Breast epithelium (tissue), 4 donors: Measurements from ENCODE around the gene RAPGEF4. TPM values are rescaled to one million over a fixed set of nuclear protein-coding genes. Genes with fewer than 3 reads are reported as not detected.

Experiments
- DNase-seq, 2 donors: peaks; one replicate each; pipeline ENCODE4 v3.0.0-alpha.2; 2019; ENCODE audit warnings: low spot score in 2 of 2
- H3K27ac ChIP-seq, 2 donors: fragments of 200-600 bp; sonication (generic) in 1 of 2; one replicate each; pipeline ENCODE4 v1.5.1; 2016 to 2019; ENCODE audit warnings: mild to moderate bottlenecking in 1 of 2
- H3K27me3 ChIP-seq, 2 donors: fragments of 200-600 bp; sonication (generic) in 1 of 2; one replicate each; pipeline versions ENCODE4 v1.5.1 to v1.6.0; 2017 to 2019; ENCODE audit warnings: control low read depth in 1 of 2, mild to moderate bottlenecking in 1 of 2
- H3K36me3 ChIP-seq: fragments of 200-600 bp; one replicate; pipeline ENCODE4 v1.5.1; 2019
- H3K4me1 ChIP-seq, 2 donors: fragments of 200-600 bp; sonication (generic); one replicate each; pipeline ENCODE4 v1.5.1; 2016 to 2019; ENCODE audit warnings: control low read depth in 1 of 2
- H3K4me3 ChIP-seq, 3 donors: fragments of 200-600 bp; sonication (generic); 1 replicate in 2 of 3; 2 replicates in 1 of 3; pipeline ENCODE4 v1.5.1; 2016 to 2019; ENCODE audit warnings: mild to moderate bottlenecking in 3 of 3, moderate library complexity in 2 of 3
- H3K9me3 ChIP-seq, 2 donors: fragments of 200-600 bp; sonication (generic) in 1 of 2; one replicate each; pipeline ENCODE4 v1.5.1; 2016 to 2019; ENCODE audit warnings: control low read depth in 1 of 2
- POLR2A ChIP-seq: fragments of 450-650 bp; IDR thresholded peaks from one replicate; pipeline ENCODE4 v1.6.1; 2016; ENCODE audit warnings: antibody characterized with exemption, mild to moderate bottlenecking, moderate library complexity
- POLR2AphosphoS5 ChIP-seq, 3 donors: sonication (generic); formaldehyde crosslinking; IDR thresholded peaks; one replicate each; pipeline ENCODE4 v1.6.1; 2017; ENCODE audit warnings: antibody characterized with exemption in 3 of 3
- intact Hi-C: fragments of 100-400 bp; cut with DNase I; formaldehyde crosslinking; loops from one replicate; pipeline ENCODE4 v1.15.1; 2023; ENCODE audit warnings: low total_unique reads
- total RNA-seq, 3 donors: library from RNA; depleted of rRNA; stranded (reverse); fragments of >200 nt; gene quantifications; one replicate each; pipeline ENCODE4 v1.1.0, GENCODE V29; 2016
- TF ChIP-seq, protein P1 (sequence below), 3 donors: fragments of 450-650 bp; IDR thresholded peaks; one replicate each; pipeline ENCODE4 v1.5.1; 2016 to 2017; ENCODE audit warnings: antibody characterized with exemption in 3 of 3, mild to moderate bottlenecking in 3 of 3, moderate library complexity in 3 of 3

RAPGEF4 gene
- total RNA-seq, 3 donors from 2014 or later: 7.7 to 12.8 (median 11.6) TPM

- TF ChIP-seq POLR2AphosphoS5 (IDR thresholded peaks at IDR 0.05) (no peak), POLR2A (no peak)
- TF ChIP-seq, protein P1, sequence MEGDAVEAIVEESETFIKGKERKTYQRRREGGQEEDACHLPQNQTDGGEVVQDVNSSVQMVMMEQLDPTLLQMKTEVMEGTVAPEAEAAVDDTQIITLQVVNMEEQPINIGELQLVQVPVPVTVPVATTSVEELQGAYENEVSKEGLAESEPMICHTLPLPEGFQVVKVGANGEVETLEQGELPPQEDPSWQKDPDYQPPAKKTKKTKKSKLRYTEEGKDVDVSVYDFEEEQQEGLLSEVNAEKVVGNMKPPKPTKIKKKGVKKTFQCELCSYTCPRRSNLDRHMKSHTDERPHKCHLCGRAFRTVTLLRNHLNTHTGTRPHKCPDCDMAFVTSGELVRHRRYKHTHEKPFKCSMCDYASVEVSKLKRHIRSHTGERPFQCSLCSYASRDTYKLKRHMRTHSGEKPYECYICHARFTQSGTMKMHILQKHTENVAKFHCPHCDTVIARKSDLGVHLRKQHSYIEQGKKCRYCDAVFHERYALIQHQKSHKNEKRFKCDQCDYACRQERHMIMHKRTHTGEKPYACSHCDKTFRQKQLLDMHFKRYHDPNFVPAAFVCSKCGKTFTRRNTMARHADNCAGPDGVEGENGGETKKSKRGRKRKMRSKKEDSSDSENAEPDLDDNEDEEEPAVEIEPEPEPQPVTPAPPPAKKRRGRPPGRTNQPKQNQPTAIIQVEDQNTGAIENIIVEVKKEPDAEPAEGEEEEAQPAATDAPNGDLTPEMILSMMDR (IDR thresholded peaks at IDR 0.05): no peak
- no peaks in the 10 kb centered on the region for H3K9me3 ChIP-seq
- H3K27ac ChIP-seq: peak overlapping the region; percentile 13 to 23
- intact Hi-C loops: no loop called here
- no peaks in the 10 kb centered on the region for H3K4me1 ChIP-seq
- no peak overlapping the region for H3K4me3 ChIP-seq
- no peaks in the 10 kb centered on the region for H3K27me3 ChIP-seq
- DNase-seq: no peak
- no peaks in the 10 kb centered on the region for H3K36me3 ChIP-seq
These were observed 323.6 kb downstream of the RAPGEF4 start for GRCh38 chr2:173059292-173059691.

DNA sequence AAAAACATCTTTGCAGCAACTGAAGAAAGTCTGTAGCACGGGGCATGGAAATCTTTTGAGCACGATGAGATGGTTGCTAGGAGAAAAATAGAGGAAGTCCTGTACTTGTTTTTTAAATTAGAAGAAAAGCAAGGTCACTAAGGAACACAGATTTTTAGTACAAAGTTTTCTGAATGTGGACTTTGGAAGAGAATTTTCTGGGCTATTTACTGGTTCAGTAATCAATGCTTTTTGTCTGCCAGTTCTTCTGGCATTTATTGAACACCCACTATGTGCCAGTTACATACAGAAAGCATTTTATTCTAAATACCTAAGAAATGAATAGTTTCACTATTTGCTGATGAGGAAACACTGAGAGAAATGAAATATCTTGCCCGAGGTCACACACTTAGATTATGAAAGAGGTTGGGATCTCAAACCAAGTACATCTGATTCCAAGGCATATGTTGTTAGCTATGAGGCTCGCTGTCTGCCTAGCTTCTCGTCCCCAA lies 324.4 kb downstream of the RAPGEF4 start:
- intact Hi-C loops: no loop called here
- no peak for DNase-seq
- Histone ChIP-seq H3K4me1 (no peaks in the 10 kb centered on the region), H3K36me3 (no peaks in the 10 kb centered on the region), H3K9me3 (no peaks in the 10 kb centered on the region), H3K27me3 (no peaks in the 10 kb centered on the region), H3K27ac (peak overlapping the region; percentile 13 to 46), H3K4me3 (no peak overlapping the region)
- peak in 1 of 3 donors; percentile 45 for TF ChIP-seq POLR2AphosphoS5 (IDR thresholded peaks at IDR 0.05)
- TF ChIP-seq, protein P1 (IDR thresholded peaks at IDR 0.05): no peak

- intact Hi-C loops: no loop called here
- Histone ChIP-seq H3K4me1 (no peaks in the 10 kb centered on the region), H3K27ac (no peak overlapping the region), H3K9me3 (no peaks in the 10 kb centered on the region), H3K27me3 (no peaks in the 10 kb centered on the region), H3K36me3 (no peaks in the 10 kb centered on the region), H3K4me3 (no peak overlapping the region)
- DNase-seq: no peak
- TF ChIP-seq, protein P1 (IDR thresholded peaks at IDR 0.05): no peak
- TF ChIP-seq POLR2A (no peak), POLR2AphosphoS5 (IDR thresholded peaks at IDR 0.05) (no peak)
These were observed 327.2 kb downstream of the RAPGEF4 start for GRCh38 chr2:173062801-173063200.

DNA sequence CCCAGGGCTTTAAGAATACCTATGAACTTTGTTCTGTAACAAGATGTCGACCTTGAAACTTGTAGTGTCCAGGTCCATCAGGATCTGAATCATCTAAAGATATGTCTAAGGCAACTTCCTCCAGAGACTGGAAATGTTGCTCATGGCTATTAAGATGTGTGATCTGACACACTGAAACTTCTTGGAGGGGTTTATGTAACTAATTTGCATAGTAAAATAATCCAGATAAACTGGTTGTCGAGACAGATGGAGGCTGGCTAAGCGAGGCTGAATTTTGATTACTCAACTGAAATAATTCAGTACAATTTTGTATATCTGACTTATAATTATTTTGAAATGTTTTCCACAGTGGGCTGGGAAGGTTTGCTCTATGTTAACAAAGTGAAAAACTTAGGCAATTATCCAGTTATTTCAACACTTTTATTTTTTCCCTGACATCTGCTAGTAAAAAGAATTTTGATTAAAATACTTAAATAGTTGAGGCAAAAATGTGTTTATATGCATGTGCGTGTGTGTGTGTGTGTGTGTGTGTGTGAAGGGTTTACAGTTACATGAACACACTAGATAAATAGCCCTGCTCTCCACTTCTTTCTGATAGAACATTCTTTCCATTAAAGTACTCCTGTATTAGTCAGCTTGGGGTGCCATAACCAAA lies 328.6 kb downstream of the RAPGEF4 start:
- TF ChIP-seq, protein P1 (IDR thresholded peaks at IDR 0.05): no peak
- no peak for DNase-seq
- Histone ChIP-seq H3K9me3 (no peaks in the 10 kb centered on the region), H3K36me3 (no peaks in the 10 kb centered on the region), H3K4me3 (no peak overlapping the region), H3K4me1 (no peaks in the 10 kb centered on the region), H3K27ac (peak overlapping the region in 1 of 2 donors; percentile 57), H3K27me3 (no peaks in the 10 kb centered on the region)
- intact Hi-C loops: no loop called here

DNA sequence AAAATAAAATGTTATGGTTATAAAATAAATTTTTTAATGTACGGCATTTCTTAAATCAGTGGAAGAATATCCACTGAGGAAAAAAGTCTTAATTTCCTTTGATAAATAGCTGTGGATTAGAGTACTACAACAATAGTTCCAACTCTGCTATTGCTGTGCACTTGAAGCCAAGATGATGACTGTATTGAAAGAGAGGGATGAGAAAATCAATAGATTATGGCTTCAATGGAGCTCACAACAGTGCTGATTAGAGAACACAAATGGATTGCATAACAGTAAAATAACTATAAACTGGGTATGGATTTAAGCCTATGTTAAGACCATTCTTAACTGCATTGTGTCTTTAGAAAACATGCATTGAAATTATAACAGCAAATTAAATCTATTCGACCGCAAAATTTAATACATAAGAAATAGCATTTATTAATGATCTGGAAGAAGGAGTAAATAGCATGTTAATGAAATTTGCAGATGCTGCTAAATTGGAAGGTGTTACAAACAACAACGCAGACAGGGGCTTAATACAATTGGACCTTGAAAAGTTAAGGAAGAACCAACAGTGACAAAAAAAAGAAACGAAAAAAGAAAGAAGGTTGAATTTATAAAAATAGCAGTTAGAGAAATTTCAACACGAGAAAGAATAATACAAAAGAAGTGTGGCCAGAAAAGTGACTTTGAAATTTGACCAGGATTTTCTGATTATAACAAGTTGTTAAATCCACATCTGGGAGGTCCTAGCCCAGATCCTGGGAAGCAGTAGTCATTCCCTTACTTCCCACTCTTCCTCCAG lies 331.4 kb downstream of the RAPGEF4 start:
- no peaks in the 10 kb centered on the region for H3K27me3 ChIP-seq
- no peak overlapping the region for H3K27ac ChIP-seq
- no peaks in the 10 kb centered on the region for H3K36me3 ChIP-seq
- TF ChIP-seq POLR2A (no peak), POLR2AphosphoS5 (IDR thresholded peaks at IDR 0.05) (no peak)
- TF ChIP-seq, protein P1 (IDR thresholded peaks at IDR 0.05): no peak
- no peak for DNase-seq
- no peak overlapping the region for H3K4me3 ChIP-seq
- intact Hi-C loops: no loop called here
- H3K4me1 ChIP-seq: no peaks in the 10 kb centered on the region
- no peaks in the 10 kb centered on the region for H3K9me3 ChIP-seq
